ENCODE data around the gene ANKRD12.

ANKRD12 gene

DNA sequence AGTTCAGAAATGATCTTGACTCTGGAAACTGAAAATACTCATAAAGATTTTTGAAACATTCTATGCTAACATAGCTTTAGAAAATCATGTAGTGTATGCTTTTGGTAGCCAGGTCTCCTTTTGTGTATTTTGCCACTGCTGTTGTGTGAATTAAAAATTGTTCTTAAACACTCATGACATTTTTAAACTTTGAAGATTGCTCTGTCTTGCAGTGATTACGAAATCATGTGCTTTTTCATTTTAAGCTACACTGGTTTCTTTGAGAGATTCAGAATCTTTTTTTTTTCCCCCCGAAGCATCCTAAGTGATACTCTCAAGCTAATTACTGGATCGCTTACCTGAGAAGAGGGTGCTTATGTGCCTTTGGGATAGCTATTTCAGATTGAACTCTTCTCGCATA, 60.0 kb downstream of the ANKRD12 start:
- no peak for TF ChIP-seq CTCF (conservative IDR thresholded peaks at IDR 0.05; ENCODE audit: control insufficient read depth, insufficient read depth, low read depth, low read length)
- H3K4me3 ChIP-seq (ENCODE audit: control insufficient read depth, low read depth, low read length), result no peak overlapping the region
- DNase-seq (ENCODE audit: low read depth), result no peak

GRCh38 chr18:9199681-9200080, 63.1 kb downstream of the ANKRD12 start:
- no peak overlapping the region for H3K4me3 ChIP-seq (ENCODE audit: control insufficient read depth, low read depth, low read length)
- no peak for TF ChIP-seq CTCF (conservative IDR thresholded peaks at IDR 0.05; ENCODE audit: control insufficient read depth, insufficient read depth, low read depth, low read length)

GRCh38 chr18:9201224-9201623, 64.6 kb downstream of the ANKRD12 start:
- no peak for DNase-seq (ENCODE audit: low read depth)
- no peak for TF ChIP-seq CTCF (conservative IDR thresholded peaks at IDR 0.05; ENCODE audit: control insufficient read depth, insufficient read depth, low read depth, low read length)
- no peak overlapping the region for H3K4me3 ChIP-seq (ENCODE audit: control insufficient read depth, low read depth, low read length)

More at GRCh38 chr18:9199681-9200080, 63.1 kb downstream of the ANKRD12 start:
- no peak for DNase-seq (ENCODE audit: low read depth)

DNA sequence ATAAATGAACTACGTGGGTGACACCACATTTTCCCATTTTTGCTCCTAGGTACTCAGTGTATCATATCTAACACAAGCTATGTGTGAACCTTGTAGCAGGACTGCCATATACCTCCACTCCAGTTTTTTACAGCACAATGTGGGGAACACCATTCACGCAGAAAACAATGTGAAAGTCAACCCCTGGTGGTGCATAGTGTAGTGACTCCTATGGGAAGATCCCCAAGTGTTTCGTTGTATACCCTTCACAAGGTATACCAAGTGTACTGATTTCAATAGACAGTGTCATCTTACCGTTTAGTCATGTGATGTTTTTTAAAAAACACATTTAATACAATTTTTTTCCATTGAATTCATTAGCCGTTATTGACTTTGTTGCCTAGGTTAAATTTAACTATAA, 68.1 kb downstream of the ANKRD12 start:
- DNase-seq (ENCODE audit: low read depth), result no peak
- TF ChIP-seq CTCF (conservative IDR thresholded peaks at IDR 0.05; ENCODE audit: control insufficient read depth, insufficient read depth, low read depth, low read length), result no peak

DNA sequence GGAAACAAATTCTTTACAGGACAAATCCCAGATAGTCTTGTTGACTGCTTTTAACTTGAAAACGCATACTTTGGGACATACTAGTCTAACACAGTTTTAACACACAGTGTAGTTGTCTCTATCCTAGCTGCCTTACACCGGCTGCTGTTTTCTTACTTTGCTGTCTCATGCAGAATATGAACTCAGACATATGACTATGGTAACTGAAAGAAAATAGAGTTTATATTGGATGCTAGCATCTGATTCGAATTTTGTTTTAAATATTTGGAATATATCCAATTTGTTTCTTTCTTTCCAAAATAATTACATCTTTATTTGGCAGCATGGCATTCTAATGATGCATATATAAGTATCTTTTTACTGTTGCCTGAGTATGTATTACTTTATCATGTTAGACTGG, 69.8 kb downstream of the ANKRD12 start:
- TF ChIP-seq CTCF (conservative IDR thresholded peaks at IDR 0.05; ENCODE audit: control insufficient read depth, insufficient read depth, low read depth, low read length), result no peak
- DNase-seq (ENCODE audit: low read depth), result no peak
- H3K4me3 ChIP-seq (ENCODE audit: control insufficient read depth, low read depth, low read length), result no peak overlapping the region

More for the DNA sequence above, 68.1 kb downstream of the ANKRD12 start:
- H3K4me3 ChIP-seq (ENCODE audit: control insufficient read depth, low read depth, low read length), result no peak overlapping the region

DNA sequence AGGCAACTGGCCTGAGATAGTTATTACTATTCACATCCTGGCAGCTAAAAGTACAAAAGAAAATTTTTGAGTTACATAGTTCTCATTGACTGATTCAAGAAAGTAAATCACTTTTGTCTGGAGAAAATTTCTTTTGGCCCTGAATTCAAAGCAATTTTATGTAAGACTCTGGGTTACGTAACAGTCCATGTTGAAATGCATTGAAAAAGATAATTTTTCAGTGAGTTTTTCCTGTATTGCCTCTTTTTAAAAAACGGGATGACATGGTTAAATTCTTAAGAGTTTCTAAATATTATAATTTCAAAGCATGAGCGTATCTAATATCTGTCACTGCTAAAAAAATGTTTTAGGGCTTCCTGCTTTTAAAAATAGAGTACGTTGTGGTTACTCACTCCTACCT, 72.7 kb downstream of the ANKRD12 start:
- no peak for DNase-seq (ENCODE audit: low read depth)
- no peak for TF ChIP-seq CTCF (conservative IDR thresholded peaks at IDR 0.05; ENCODE audit: control insufficient read depth, insufficient read depth, low read depth, low read length)
- H3K4me3 ChIP-seq (ENCODE audit: control insufficient read depth, low read depth, low read length), result no peak overlapping the region

GRCh38 chr18:9210966-9211365, 74.4 kb downstream of the ANKRD12 start:
- H3K4me3 ChIP-seq (ENCODE audit: control insufficient read depth, low read depth, low read length), result no peak overlapping the region
- no peak for DNase-seq (ENCODE audit: low read depth)
- no peak for TF ChIP-seq CTCF (conservative IDR thresholded peaks at IDR 0.05; ENCODE audit: control insufficient read depth, insufficient read depth, low read depth, low read length)

Data from fibroblast of mammary gland (primary cell).